Right kidney (tissue), 1 donor: ENCODE data around the gene BTN3A1.

Experiments used
- DNase-seq: peaks from one replicate; pipeline ENCODE4 v3.0.0-alpha.2; 2016

The BTN3A1 gene

GRCh38 chr6:26379292-26379691, 22.8 kb upstream of the BTN3A1 start:
- DNase-seq: no peak

GRCh38 chr6:26379740-26380139, 22.3 kb upstream of the BTN3A1 start:
- DNase-seq: no peak

- DNase-seq: no peak
Measured at GRCh38 chr6:26380256-26380655, 21.8 kb upstream of the BTN3A1 start.

- DNase-seq: no peak
Measured at GRCh38 chr6:26382121-26382520, 20.0 kb upstream of the BTN3A1 start.

- peak; percentile 67 for DNase-seq
Measured at GRCh38 chr6:26383624-26384417, 18.3 kb upstream of the BTN3A1 start.

GRCh38 chr6:26385734-26386125, 16.3 kb upstream of the BTN3A1 start:
- no peak for DNase-seq

GRCh38 chr6:26387565-26387964, 14.5 kb upstream of the BTN3A1 start:
- no peak for DNase-seq

- DNase-seq: no peak
Measured at GRCh38 chr6:26388014-26388413, 14.1 kb upstream of the BTN3A1 start.

- no peak for DNase-seq
Measured at GRCh38 chr6:26388441-26388840, 13.6 kb upstream of the BTN3A1 start.

GRCh38 chr6:26389349-26389894, 12.7 kb upstream of the BTN3A1 start:
- DNase-seq: no peak

- DNase-seq: no peak
Measured at GRCh38 chr6:26390531-26390930, 11.5 kb upstream of the BTN3A1 start.

GRCh38 chr6:26392932-26393636, 9.0 kb upstream of the BTN3A1 start:
- no peak for DNase-seq

GRCh38 chr6:26394289-26394688, 7.8 kb upstream of the BTN3A1 start:
- DNase-seq: no peak

GRCh38 chr6:26398555-26398954, 3.5 kb upstream of the BTN3A1 start:
- no peak for DNase-seq

GRCh38 chr6:26400626-26401025, 1.4 kb upstream of the BTN3A1 start:
- no peak for DNase-seq

- DNase-seq: peak; percentile 48
Measured at GRCh38 chr6:26401389-26401986, 587 bp upstream of the BTN3A1 start.

- DNase-seq: no peak
Measured at GRCh38 chr6:26403893-26404292, 1.8 kb downstream of the BTN3A1 start.

- no peak for DNase-seq
Measured at GRCh38 chr6:26404546-26404945, 2.5 kb downstream of the BTN3A1 start.

- no peak for DNase-seq
Measured at GRCh38 chr6:26408828-26409730, 7.0 kb downstream of the BTN3A1 start.

GRCh38 chr6:26411751-26412150, 9.7 kb downstream of the BTN3A1 start:
- DNase-seq: no peak

- DNase-seq: no peak
Measured at GRCh38 chr6:26412228-26412627, 10.2 kb downstream of the BTN3A1 start.

GRCh38 chr6:26412954-26413353, 10.9 kb downstream of the BTN3A1 start:
- DNase-seq: no peak
